RWPE1 (cell line): ENCODE data around the gene RUNX1.
A peak's percentile ranks its signal among the peaks of the same experiment; 100 is the strongest.

Experiments
- CTCF ChIA-PET: fragments of 350-600 bp; sonication (Branson Sonifier 250); formaldehyde crosslinking; extraction: SDS; loops from one replicate; lab custom pipeline; 2021; lab: Yijun Ruan, JAX
- POLR2A ChIA-PET: fragments of 400-600 bp; formaldehyde crosslinking; extraction: SDS; loops from one replicate; lab custom pipeline; 2020; ENCODE audit warnings: antibody characterized with exemption; ENCODE audit not compliant: low non-redundant PET; lab: Yijun Ruan, JAX
- DNase-seq: peaks from one replicate; pipeline ENCODE4 v3.0.0; 2012; ENCODE audit warnings: low spot score
- H3K27ac ChIP-seq: fragments of 450-650 bp; 2 replicates; pipeline ENCODE4 v1.5.1; 2017
- TF ChIP-seq, protein P1 (sequence below): fragments of 450-650 bp; conservative IDR thresholded peaks from 2 replicates; pipeline ENCODE4 v1.5.1; 2017; ENCODE audit warnings: low read depth, mild to moderate bottlenecking

The RUNX1 gene

DNA sequence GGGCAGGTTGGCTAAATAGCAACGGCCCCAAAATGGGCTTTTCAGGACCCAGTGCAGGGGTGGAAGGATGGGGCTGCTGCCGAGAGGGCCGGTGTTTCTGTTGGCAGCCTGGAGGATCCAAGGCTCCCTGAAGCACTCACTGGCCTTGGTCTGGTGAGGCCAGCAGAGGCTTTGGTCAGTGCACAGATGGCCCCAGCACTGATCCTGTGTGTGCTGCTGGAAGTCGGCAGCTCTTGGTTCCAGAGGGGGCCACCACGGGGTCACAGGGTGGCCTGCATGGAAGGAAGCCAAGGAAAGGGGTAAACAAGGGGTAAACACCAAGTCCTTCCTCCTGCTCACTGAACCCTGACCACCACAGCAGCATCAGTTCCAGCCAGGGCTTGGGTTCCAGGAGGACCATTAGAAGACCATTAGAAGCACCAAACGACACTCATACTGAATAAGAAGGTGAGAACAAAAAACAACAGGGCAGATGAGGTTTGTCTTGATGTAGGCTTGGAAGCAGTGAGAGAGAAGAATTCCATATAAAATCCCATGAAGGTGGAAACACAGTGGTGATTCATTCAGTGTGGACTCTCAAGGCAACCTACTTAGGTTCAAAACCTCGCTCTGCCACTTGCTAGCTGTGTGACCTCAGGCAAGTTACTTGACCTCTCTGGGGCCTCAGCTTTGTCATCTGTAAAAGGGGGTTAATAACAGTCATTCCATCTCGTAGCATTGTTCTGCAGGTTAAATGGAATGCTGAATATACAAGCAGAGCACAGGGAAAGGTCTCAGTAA is 184.5 kb downstream of the RUNX1 start:
- CTCF ChIA-PET: no interaction called here
- POLR2A ChIA-PET: no interaction called here
- TF ChIP-seq, protein P1, sequence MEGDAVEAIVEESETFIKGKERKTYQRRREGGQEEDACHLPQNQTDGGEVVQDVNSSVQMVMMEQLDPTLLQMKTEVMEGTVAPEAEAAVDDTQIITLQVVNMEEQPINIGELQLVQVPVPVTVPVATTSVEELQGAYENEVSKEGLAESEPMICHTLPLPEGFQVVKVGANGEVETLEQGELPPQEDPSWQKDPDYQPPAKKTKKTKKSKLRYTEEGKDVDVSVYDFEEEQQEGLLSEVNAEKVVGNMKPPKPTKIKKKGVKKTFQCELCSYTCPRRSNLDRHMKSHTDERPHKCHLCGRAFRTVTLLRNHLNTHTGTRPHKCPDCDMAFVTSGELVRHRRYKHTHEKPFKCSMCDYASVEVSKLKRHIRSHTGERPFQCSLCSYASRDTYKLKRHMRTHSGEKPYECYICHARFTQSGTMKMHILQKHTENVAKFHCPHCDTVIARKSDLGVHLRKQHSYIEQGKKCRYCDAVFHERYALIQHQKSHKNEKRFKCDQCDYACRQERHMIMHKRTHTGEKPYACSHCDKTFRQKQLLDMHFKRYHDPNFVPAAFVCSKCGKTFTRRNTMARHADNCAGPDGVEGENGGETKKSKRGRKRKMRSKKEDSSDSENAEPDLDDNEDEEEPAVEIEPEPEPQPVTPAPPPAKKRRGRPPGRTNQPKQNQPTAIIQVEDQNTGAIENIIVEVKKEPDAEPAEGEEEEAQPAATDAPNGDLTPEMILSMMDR: no peak
- H3K27ac ChIP-seq: peak overlapping the region; percentile 98
- no peak for DNase-seq

DNA sequence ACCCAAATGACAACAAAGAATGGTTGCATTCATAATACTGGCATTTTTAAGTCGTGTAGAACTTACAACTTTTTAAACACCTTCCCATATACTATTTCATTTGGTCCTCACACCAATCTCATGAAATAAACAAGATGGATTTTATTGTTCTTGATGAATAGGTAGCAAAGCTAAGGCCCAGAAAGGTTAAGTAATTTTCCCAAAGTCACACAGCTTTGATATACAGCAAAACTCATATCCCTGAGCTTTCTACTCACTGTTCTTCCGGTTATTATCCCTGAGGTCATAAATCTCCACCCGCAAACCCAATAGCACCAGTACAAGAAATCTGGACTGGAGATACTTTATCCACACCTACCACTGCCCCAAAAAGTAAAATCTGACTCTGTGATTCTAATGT is 186.2 kb downstream of the RUNX1 start:
- ChIA-PET POLR2A (no interaction called here), CTCF (interaction anchor here (0.6 to 1.2 kb wide), 4 partner anchors 12 to 1989 kb away, joined by 3 to 6 read pairs (median 5); no protein-coding TSS in a partner anchor)
- TF ChIP-seq, protein P1: no peak
- no peak overlapping the region for H3K27ac ChIP-seq
- no peak for DNase-seq

DNA sequence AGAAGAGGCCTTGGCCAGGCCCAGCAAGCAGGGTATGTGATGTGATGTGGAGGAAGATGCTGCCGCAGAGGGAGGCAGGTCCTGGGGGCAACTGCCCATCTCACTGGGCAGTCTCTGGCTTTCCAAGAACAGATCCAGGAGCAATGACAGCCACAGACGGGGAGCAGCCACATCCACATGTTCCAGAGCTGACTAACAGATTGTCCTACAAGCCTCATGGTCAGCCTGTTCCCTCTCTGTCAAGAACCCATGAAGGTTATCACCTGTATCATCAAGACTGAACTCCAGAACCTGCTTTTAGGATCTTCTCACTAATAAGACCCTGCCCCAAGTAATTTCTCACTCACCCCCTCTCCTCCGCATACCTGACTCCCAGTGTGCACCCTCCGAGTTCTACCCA is 187.8 kb downstream of the RUNX1 start:
- peak overlapping the region; percentile 45 for H3K27ac ChIP-seq
- TF ChIP-seq, protein P1: no peak
- ChIA-PET CTCF (interaction anchor here (0.7 kb wide), 1 partner anchor 116 kb away, joined by 4 read pairs; no protein-coding TSS in a partner anchor), POLR2A (no interaction called here)
- DNase-seq: no peak

DNA sequence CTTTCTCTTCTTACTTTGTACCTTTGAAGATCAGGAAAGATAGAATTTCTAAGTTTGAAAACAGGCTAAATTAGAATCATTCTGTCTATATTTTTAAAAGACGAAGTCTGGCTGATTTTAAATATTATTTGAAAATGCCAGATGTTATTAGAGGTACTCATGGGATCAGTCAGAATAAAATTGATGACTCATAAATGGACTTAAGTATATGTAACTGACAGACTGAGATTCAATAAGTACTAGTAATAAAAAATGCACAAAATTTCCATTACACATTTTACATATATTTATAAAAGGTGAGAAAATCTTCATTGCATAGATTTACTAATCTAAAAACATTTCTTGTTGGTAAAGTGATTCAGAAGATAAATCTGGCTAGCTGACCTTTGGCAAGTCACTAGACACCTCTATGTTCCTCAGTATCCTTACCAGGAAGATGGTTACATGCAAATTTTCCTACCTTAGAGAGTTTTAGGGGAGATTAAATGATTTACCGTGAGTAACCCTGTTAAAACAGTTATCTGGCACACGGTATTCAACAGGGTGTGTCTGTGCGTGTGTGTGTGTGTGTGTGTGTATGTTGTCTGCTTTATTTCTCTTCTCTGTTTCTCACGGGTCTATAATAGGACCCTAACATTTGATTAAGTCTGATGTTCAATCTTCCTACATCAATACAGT is 189.0 kb downstream of the RUNX1 start:
- TF ChIP-seq, protein P1: no peak
- no peak for DNase-seq
- ChIA-PET POLR2A (no interaction called here), CTCF (no interaction called here)
- no peak overlapping the region for H3K27ac ChIP-seq

DNA sequence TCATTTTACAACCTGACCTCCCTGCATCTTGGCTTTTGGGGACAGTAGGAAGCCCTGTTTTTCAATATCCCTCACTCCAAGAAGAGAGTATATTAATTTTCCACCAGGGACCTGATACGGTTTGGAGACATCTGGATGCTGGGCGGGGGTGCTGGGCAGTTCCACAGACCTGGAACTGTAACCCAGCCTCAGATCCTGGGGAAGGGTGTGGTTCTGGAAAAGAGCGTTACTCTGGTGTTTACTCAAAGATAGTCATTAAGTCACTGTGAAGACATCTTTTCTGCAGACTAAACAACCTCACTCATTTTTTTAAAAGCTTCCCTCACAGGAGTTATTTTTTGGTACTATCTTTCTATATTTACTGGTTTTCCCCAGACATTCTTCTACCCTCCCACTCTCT is 190.5 kb downstream of the RUNX1 start:
- ChIA-PET CTCF (interaction anchor here (0.9 kb wide), 1 partner anchor 113 kb away, joined by 4 read pairs; no protein-coding TSS in a partner anchor), POLR2A (no interaction called here)
- no peak overlapping the region; the same call in 1 of the 2 replicates for H3K27ac ChIP-seq

DNA sequence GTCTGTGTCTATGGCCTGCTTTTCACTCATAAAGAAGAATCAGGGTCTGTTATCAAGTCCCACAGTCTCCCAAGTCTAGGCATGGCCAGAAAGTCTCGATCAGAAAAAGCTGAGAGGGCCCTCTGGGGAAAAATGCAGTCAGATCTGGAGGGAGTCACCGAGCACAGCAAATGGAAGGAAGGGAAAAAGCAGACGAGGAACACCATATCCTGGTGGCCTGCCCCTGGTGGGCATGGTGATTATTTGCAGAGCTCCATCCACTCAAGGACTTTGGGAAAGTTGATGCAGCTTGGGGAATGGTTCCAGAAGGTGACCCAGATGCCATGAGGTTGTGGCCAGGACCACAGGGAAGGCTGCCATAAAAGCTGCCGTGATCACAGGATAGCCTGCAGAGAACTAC is 191.2 kb downstream of the RUNX1 start:
- POLR2A ChIA-PET: no interaction called here
- H3K27ac ChIP-seq: peak overlapping the region; percentile 49
- DNase-seq: no peak
- TF ChIP-seq, protein P1: no peak
- CTCF ChIA-PET: interaction anchor here (0.9 kb wide), 1 partner anchor 112 kb away, joined by 4 read pairs; no protein-coding TSS in a partner anchor

More for the DNA sequence above, 190.5 kb downstream of the RUNX1 start:
- no peak for DNase-seq
- TF ChIP-seq, protein P1: no peak
